Activated CD4-positive, alpha-beta T cell treated with anti-CD3 and anti-CD28 coated beads, Interleukin-2, amount 50 U/mL, for 16 hours (primary cell): ENCODE results near the gene TMED10.
"Not testable (repeated sequence)": the region's sequence is repeated elsewhere in the genome, so short reads cannot be mapped to it uniquely, and the experiment has no call there.

Source experiments
- DNase-seq: peaks from one replicate; pipeline ENCODE4 v3.0.0-alpha.2; 2020

Gene TMED10

DNA sequence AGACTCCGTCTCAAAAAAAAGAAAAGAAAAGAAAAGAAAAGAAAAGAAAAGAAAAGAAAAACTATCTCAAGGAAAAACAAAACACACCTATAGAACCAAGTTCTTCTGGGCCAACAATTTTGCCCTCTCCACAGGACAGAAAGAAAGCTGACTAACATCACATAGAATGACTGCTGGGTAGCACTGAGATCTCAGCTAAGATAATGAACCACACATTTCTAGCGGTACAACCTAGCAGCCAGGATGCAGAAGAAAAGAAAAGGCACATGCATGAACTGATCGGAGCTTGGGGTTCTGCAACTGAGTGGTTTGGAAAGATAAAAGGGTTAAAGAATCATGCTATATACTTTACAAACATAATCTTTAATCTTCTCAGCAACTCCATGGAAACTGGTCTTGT is 19.5 kb downstream of the TMED10 start:
- peak; percentile 74 for DNase-seq

DNA sequence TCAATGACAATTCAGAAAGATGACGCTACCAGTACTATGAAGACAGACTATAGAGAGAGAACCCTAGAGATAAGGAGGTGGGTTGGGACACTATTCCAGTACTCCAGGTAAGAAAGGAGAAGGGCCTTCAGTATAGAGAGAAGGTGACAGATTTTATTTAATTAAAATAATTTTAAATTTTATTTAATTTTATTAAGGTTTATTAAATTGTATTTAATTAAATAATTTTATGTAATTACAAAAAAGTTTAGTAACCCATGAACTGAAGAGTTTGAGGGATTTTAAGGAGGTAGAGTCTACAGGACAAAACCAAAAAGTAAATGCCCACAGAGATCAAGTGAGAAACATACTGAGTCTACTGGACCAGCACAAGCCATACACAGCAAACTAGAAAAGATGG is 20.3 kb downstream of the TMED10 start:
- DNase-seq: no peak

DNA sequence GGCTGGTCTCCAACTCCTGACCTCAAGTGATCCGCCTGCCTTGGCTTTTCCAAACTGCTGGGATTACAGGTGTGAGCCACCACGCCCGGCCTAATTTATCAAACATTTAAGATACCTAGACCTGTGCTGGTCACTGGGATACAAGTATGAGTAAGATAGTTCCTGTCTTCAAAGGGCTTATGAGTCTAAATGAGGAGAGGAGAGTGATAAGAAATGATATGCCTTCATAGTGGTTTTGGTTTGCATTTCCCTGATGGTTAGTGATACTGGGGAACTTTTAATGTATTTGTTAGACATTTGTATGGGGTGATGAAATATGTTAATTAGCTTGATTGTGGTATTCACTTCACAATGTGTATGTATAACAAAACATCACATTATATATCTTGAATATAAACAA is 21.2 kb downstream of the TMED10 start:
- peak; percentile 36 for DNase-seq

DNA sequence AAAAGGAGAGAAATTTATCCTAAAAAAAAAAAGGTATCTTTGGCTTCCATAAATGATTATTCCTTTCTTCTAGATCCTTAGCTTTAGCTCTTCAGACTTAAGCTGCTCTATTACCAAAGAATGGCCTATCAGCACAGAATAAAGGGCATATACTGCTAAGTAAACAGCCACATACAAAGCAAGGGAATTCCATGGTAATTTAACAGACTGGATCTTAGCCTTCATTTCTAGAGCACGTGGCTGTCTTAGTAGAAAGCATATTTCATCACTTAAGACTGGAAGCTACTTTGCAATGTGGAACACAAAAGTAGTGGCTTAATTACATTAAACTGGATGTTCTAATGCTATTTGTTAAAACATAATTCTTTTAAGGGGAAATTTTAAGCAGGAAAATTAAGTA is 23.1 kb downstream of the TMED10 start:
- no peak for DNase-seq

DNA sequence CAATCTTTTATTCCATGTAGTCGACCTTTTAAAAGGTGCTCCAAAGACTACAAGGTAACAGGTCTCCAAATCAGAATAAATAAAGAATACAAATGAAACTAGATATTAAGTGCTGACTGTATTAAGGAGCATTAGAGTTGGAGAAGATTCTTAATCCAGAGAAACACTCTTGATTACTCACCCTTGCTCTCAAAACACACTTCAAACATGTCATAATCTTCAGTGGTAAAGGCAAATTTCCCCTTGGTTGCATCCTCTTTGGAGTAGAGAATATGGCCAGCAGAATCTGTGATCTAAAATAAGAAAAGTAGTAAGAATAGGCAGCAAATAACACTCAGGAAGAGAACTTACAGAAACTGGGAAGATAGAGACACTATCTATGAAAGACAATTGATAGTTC is 24.6 kb downstream of the TMED10 start:
- no peak for DNase-seq

DNA sequence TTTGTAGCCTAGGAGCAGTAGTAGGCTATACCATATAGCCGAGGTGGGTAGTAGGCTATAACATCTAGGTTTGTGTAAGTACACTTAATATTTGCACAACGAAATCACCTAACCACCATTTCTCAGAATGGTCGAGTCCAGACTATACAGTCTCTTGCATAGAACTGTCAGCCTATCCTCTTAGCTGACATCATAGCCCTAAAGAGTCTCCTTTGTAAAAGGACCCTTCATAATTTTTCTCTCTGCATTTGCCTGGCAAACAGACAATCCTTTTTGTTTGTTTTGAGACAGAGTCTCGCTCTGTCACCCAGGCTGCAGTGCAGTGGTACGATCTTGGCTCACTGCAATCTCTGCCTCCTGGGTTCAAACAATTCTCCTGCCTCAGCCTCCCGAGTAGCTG is 25.8 kb downstream of the TMED10 start:
- not testable (repeated sequence) for DNase-seq

DNA sequence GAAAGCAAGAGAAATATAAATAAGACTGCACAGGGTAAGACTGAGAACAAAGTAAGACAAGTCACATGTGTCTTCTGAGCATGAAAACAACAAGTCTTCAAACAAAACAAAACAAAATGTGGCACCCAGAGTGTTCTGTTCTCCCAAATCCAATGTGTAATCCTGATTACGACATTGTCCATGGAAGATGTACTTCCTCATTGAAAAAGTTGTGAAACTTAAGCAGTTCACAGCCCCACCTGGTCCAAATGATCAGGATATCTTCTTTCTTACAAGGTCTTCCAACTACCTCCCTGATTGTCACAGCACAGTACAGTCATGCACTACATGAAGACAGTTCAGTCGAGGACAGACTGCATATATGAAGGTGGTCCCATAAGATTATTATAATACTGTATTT is 26.3 kb downstream of the TMED10 start:
- no peak for DNase-seq

DNA sequence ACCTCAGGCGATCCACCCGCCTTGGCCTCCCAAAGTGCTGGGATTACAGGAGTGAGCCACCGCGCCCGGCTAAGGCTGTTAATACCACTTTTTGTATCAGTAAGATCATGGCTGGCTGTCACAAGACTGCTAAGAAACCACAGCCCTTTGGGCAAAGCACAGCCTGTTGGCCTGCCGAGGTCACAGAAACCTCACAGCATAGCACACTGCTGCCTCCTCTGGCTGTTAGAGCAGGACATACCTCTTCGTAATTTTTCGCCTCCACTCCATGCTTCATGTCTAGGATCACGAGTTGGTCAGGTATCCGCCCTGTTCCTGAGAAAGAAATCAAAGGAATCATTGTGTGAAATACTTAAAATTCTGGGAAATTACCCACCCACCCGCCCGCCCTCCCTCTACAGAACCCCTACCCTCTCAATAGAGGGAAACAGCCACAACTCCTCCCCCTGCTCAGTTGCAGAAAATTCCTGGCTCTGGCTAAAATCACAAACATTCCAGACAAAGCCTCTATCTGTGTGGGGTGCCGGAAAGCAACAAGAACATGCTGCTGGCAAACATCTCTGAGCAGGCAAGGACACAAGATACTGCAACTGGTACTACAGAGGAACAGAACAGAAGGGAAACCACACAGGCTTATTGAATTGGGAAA is 28.9 kb downstream of the TMED10 start:
- no peak for DNase-seq

DNA sequence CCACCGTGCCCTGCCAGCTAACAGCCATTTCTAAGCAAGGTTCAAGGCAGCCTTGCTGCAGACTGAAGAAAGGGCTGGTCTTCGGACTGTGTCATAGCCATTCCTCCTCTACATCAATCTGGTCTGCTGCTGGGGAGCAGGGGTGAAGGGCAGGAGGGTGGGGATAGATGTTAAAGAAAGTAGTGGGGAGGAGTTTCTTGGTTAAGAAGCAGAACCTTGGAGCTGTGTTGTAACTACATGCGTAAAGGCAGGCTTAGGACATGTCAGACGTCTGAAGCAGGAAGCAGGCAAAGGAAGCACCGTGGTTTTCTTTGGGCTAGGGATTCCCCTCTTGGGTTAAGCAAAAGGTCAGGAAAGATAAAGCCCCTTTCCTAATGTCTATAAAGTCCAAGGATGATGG is 31.5 kb downstream of the TMED10 start:
- no peak for DNase-seq

DNA sequence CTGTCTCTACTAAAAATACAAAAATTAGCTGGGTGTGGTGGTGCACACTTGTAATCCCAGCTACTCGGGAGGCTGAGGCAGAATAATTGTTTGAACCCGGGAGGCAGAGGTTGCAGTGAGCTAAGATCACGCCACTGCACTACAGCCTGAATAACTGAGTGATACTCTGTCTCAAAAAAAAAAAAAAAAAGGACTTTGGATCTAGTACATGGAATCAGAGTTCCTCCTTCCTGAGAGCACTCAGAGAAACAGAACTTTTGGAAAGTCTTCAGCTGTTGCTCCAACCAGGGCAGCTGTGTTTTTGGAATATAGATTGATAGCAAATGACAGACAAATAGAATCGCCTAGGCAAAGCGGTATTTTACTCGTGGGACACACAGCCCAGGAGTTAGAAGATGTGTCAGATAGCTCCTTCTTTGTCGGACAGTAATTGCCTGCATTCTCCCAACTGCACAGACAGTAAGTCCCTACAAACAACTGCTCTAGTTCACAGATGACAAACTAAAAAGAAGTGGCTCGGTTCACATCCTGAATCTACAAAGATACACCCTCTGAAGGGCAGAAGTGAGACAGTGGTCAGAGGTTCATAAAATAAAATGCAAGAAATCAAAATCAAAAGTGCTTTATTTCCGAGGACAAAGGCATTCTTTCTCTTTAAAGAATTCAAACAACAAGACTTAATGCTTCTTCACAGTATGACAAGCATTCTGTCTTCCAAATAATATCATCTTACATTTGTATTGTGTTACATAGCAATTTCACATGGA is 32.5 kb downstream of the TMED10 start:
- no peak for DNase-seq

DNA sequence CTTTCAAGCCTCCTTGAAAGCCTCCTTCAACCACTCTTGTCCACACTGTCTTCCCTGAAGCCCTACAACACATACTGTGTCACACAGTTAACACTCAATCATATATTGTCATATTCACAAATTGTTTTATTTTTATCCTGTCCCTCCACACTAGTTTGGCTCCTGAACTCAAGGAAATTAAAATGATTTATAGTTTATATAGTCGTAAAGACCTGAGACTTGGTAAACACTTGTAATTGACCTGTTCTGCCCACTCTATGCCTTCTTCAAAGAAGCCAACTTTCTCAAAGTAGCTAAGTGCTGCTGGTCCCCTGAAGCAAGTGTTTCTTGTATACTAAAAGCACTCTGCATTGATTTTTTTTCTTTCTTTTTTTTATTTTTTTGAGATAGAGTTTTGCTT is 33.9 kb downstream of the TMED10 start:
- DNase-seq: no peak

DNA sequence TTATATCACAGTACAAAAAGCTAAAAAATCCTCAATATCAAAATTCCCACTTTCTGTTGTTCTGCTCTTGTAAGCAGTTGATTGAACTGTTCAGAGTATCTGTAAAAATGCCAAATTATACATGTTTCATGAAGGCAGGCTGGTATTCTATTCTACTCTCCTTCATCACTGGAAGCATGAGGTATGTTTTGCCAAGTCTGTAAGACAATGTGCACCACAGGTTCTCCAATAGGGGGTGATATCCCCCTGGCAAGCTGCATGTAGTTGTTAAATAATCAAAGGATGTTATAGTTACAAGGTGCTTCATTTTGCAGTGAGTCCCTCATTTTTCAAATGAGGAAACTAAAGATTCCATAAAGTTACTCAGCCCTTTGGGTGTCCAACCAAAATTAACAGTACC is 34.4 kb downstream of the TMED10 start:
- no peak for DNase-seq

DNA sequence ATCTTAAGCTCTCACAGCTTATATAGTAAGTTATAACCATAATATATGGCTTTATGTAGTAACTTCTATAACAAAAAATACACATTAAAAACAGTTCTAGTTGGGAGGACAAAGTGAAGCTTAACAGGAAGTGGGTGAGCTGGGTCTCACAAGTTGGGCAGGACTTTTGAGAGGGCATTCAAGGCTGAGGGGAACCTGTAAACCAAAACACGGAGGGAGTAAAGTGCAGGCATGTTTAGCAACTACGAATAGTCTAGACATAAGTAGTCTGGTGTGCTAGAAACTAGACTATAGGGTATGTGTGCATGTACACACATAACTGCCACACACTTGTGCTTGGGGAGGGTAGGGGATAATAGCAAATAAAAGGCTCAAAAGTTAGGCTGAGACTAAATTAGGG is 35.4 kb downstream of the TMED10 start:
- DNase-seq: no peak

DNA sequence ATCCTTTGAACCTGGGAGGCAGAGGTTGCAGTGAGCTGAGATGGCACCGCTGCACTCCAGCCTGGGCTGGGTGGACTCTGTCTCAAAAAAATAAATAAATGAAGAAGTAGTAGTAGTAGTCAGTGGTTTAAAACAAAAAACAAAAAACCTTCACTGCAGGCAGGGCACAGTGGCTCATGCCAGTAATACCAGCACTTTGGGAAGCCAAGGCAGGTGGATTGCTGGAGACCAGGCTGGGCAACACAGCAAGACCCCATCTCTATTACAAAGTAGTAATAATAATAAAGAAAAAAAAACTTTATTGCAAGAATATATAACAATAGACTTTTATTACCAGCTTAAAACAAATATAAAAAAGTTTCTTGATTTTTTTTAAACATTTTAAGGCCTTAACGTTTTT is 35.8 kb downstream of the TMED10 start:
- no peak for DNase-seq

DNA sequence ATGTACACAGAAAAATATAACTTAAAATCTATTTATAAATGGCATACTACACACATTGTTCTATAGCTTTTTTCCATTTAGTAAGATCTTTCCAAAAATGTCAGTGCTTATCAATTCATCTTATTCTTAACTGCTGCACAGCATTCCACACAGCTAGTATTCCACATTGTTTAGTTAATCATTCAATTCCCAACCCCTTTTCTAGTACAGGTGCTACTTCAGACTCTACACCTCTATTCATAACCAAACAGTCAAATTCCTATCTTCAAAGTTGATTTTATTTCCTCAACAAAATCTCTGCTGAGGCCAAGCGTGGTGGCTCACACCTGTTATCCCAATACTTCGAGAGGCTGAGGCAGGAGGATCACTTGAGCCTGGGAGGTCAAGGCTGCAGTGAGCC is 37.2 kb downstream of the TMED10 start:
- no peak for DNase-seq

DNA sequence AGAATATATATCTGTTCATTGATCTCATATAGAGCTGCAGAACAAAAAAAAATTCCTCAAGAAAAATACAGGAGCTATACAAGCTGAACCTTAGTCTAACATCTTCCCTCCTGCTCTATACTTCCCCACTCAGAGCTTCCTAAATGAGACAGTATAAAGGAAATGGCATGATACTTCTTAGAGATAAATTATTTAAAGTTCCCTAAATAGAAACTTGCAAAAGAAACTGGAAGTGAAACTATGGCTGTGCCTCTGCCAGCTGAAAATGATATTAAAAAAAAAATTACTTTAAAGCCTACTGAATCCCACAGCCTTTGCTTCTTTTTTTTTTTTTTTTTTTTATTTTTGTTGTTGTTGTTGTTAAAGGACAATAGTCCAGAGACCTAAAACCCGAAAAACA is 37.9 kb downstream of the TMED10 start:
- no peak for DNase-seq

DNA sequence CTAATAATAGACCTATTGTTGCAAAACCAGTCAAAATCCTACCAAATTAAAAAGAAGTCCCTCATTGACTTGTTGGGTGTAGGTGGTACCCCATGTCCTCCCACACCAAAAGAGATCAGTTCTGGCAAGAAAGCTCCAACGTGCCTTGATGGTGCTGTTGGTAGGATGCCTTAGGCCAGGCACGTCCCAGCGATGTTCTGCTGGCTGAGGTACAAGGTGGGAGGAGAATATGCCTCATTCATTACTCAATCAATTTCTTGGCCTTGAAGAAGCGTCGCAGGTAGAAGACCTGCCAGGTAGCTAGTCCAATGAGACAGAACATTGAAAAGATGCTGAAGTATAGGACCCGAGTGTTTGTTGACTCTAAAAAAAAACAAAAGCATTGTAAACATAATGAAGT is 41.8 kb downstream of the TMED10 start:
- no peak for DNase-seq

DNA sequence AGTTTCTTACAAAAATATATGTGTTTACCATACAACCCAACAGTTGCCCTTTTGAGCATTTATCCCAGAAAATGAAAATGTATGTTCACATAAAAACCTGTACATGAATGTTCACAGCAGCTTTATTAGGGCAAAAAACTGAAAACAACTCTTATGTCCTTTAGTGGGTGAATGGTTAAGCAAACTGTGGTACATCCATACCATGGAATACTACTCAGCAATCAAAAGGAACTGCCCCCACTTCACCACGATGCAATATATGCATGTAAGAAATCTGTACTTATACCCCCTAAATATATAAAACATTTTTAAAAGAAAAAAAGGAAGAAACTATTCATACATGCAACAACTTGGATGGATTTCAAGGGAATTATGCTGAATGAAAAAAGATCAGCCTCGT is 42.8 kb downstream of the TMED10 start:
- DNase-seq: no peak

DNA sequence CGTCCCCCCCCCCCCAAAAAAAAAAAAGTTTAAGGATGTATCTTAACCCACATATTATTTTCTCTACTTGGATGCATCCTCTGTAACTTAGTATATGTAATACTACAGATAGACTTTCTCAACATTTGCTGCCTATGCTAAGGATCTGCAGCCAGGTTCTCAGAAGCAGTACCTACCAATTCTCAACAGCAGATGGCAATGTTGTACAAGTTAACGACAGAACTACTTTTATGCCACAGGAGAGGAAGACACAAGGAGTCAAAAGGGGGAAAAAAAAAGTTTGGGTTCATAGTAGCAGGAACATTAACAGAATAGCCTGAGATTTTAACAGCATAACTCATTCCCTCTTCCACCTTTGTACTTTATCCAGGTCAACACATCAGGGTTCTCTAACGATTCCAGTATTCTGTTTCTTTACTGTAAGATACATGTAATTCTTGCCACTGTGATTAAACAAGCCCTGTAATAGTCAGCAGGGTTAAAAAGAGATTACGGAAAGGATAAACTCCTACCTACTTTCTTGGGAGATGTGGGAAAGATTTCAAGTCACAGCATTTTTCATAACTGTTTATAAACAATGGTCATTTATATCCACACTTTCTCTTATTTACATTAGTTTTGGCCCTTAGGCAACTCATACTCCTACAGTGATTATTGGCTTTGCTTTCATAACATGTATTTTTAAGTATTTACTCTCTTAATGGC is 43.9 kb downstream of the TMED10 start:
- peak; percentile 80 for DNase-seq

DNA sequence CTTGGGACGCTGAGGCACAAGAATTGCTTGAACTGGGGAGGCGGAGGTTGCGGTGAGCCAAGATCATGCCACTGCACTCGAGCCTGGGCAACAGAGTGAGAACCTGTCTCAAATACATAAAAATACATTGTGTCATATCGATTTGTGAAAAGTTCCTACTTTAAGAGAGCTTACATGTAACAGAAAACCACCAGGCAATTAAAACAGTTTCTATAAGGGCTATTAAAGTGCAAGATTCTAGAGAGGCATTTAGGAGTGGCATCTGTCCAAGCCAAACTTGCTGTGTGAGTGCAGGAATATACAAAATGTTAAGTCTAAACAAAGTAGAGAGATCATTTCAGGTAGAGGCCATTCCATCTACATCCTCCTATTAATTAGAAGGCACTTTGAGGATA is 47.8 kb downstream of the TMED10 start:
- no peak for DNase-seq

DNA sequence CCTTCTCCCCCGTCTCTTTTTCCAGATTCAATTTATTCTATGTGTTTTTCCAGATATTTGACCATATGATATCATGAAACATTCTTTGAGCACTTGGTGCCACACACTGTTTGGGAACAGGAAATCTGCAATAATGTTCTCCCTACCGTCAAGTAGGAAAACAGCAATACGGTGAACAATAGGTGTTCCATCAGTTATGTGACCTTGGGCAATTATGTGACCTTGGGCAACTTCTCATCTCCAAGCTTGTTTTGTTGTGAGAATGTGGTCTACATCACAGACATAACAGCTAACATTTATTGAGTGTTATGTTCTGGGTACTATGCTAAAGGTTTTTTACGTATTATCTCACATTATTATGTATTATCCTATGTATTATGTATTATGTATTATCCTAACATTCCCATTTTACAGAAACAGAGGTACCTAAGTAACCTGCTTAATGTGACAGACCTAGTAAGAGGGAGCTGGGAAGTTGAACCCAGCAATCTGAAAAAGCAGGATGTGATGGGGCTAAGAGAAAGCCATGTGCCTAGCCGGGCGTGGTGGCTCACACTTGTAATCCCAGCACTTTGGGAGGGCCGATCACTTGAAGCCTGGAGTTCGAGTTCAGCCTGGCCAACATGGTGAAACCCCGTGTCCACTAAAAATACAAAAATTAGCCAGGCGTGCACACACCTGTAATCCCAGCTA is 48.4 kb downstream of the TMED10 start:
- DNase-seq: no peak

DNA sequence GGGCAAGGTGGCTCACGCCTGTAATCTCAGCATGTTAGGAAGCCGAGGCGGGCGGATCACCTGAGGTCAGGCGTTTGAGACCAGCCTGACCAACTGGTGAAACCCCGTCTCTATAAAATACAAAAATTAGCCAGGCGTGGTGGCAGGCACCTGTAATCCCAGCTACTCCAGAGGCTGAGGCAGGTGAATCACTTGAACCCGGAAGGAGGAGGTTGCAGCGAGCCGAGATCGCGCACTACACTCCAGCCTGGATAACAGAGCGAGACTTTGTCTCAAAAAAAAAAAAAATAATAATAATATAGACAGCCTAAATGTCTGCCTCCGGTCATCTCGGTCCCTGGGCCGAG is 49.0 kb downstream of the TMED10 start:
- not testable (repeated sequence) for DNase-seq

DNA sequence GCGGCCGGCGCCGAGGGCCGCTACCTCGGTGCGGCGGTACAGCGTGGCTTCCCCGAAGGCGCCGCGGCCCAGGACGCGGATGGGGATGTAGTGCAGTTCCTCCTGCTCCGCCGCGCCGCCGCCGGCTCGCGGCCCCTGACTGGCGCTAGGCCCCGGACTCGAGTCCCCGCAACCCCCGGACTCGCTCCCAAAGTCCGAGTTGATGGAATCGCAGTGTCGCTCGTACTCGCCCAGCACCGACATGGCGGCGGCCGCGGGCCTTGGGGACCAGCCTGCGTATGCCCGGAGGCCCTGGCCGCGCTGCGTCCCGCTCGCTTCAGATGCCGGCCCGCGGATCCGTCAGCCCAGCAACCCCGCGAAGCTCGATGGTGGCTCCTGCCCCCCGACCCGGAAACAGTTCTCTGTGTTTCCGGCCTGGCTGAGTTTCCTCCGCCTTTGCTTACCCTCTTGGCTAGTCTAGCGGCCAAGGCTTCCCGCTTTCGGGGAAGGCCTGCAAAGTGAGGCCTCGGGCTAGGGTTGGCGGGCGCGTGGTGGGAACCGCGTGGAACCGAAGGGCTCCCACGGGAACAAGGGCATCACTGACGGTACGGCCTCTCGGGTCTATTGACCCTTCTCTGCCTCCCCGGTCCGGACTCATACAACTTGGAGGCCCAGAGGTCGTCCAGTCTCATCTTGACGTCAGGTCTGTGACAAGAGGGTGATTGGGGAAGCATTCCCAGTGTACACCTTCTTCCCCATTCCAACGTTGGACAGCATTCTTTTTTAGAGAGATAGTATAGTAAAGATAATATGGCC is 49.5 kb downstream of the TMED10 start, which contains the start of gene NEK9:
TSS of gene NEK9 (minus strand) at position 370 of the 795 bp plus-strand sequence. CDS start at position 243, 127 bp downstream.
- peak; percentile 93 for DNase-seq
